Body of pancreas (tissue), 4 donors: ENCODE results near the gene SCEL. TPM values are rescaled to one million over a fixed set of nuclear protein-coding genes. Genes with fewer than 3 reads are reported as not detected.
"Not testable (repeated sequence)": the region's sequence is repeated elsewhere in the genome, so short reads cannot be mapped to it uniquely, and the experiment has no call there.

ENCODE experiments used
- ATAC-seq: fragments of 150-250 bp; one replicate; pipeline ENCODE4 v1.9.1; 2016
- DNase-seq, 4 donors: peaks; one replicate each; pipeline ENCODE4 v3.0.0-alpha.2; 2019
- H3K27ac ChIP-seq, 4 donors: fragments of 200-600 bp; sonication (generic); 1 replicate in 3 of 4; 2 replicates in 1 of 4; pipeline versions ENCODE4 v1.5.1 to v1.6.1; 2016 to 2019; ENCODE audit warnings: mild to moderate bottlenecking in 1 of 4, mixed read lengths in 1 of 4, moderate library complexity in 1 of 4
- H3K27me3 ChIP-seq, 2 donors: fragments of 200-600 bp; sonication (generic); one replicate each; pipeline ENCODE4 v1.6.0; 2016; ENCODE audit warnings: mild to moderate bottlenecking in 1 of 2
- H3K36me3 ChIP-seq, 2 donors: fragments of 200-600 bp; sonication (generic); replicated peaks in 1 of 2; 2 replicates each; pipeline ENCODE4 v1.5.1; 2016; ENCODE audit warnings: low read depth in 2 of 2; ENCODE audit not compliant: insufficient read depth in 1 of 2
- H3K4me1 ChIP-seq: fragments of 200-600 bp; sonication (generic); one replicate; pipeline ENCODE4 v1.6.0; 2016
- H3K4me3 ChIP-seq, 2 donors: fragments of 200-600 bp; sonication (generic); 1 replicate in 1 of 2; 2 replicates in 1 of 2; pipeline ENCODE4 v1.5.1; 2016 to 2019
- H3K9me3 ChIP-seq, 3 donors: fragments of 200-600 bp; sonication (generic); 1 replicate in 2 of 3; 2 replicates in 1 of 3; pipeline ENCODE4 v1.5.1; 2016
- POLR2A ChIP-seq, 3 donors: fragments of 450-650 bp; IDR thresholded peaks; one replicate each; pipeline ENCODE4 v1.6.1; 2016; ENCODE audit warnings: antibody characterized with exemption in 3 of 3, mild to moderate bottlenecking in 2 of 3
- WGBS, 2 donors: methylation state at CpG; one replicate each; pipeline ENCODE4 v1.1.5; 2017; 5-methylcytosine and 5-hydroxymethylcytosine counted together
- intact Hi-C: fragments of 100-400 bp; cut with DNase I; formaldehyde crosslinking; loops from one replicate; pipeline ENCODE4 v1.15.1; 2023
- total RNA-seq, 2 donors: library from RNA; depleted of rRNA; stranded (reverse); fragments of >200 nt; gene quantifications; one replicate each; pipeline ENCODE4 v1.1.0, GENCODE V29; 2016
- TF ChIP-seq, protein P1 (sequence below), 7 experiments: fragments of 450-650 bp in 4 of 7; fragments of 200-600 bp in 3 of 7; sonication (generic) in 3 of 7; IDR thresholded peaks; one replicate each; pipeline ENCODE4 v1.5.1; 2016 to 2019; ENCODE audit warnings: antibody characterized with exemption in 7 of 7

The SCEL gene
- total RNA-seq, 2 donors from 2014 or later = not detected

DNA sequence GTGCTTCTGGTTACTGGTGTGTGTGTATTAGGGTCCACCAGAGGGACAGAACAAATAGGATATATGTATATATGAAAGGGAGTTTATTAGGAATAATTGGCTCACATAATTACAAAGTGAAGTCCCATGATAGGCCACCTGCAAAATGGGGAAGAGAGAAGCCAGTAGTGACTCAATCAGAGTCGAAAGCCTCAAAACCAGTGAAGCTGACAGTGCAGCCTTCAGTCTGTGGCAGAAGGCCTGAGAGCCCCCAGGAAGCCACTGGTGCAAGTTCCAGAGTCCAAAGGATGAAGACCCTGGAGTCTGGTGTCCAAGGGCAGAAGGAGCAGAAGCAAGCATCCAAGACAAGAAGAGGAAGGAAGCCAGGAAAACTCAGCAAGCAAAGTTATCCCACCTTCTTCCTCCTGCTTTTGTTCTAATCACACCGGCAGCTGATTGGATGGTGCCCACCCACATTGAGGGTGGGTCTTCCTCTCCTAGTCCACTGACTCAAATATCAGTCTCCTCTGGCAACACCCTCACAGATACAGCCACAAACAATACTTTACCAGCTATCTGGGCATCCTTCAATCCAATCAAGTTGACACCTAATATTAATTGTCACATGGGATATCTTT is 21.7 kb upstream of the SCEL start:
- Histone ChIP-seq H3K27ac (no peak overlapping the region), H3K4me3 (no peak overlapping the region), H3K27me3 (no peaks in the 10 kb centered on the region), H3K4me1 (no peaks in the 10 kb centered on the region), H3K36me3 (no peaks in the 10 kb centered on the region), H3K9me3 (no peaks in the 10 kb centered on the region)
- intact Hi-C loops = no loop called here
- 66 to 75% methylated on average over 2 of the region's 2 CpGs for WGBS, 2 donors
- ATAC-seq (no peak), DNase-seq (no peak)
- TF ChIP-seq, protein P1, sequence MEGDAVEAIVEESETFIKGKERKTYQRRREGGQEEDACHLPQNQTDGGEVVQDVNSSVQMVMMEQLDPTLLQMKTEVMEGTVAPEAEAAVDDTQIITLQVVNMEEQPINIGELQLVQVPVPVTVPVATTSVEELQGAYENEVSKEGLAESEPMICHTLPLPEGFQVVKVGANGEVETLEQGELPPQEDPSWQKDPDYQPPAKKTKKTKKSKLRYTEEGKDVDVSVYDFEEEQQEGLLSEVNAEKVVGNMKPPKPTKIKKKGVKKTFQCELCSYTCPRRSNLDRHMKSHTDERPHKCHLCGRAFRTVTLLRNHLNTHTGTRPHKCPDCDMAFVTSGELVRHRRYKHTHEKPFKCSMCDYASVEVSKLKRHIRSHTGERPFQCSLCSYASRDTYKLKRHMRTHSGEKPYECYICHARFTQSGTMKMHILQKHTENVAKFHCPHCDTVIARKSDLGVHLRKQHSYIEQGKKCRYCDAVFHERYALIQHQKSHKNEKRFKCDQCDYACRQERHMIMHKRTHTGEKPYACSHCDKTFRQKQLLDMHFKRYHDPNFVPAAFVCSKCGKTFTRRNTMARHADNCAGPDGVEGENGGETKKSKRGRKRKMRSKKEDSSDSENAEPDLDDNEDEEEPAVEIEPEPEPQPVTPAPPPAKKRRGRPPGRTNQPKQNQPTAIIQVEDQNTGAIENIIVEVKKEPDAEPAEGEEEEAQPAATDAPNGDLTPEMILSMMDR (IDR thresholded peaks at IDR 0.05) = no peak
- no peak for TF ChIP-seq POLR2A (IDR thresholded peaks at IDR 0.05)

DNA sequence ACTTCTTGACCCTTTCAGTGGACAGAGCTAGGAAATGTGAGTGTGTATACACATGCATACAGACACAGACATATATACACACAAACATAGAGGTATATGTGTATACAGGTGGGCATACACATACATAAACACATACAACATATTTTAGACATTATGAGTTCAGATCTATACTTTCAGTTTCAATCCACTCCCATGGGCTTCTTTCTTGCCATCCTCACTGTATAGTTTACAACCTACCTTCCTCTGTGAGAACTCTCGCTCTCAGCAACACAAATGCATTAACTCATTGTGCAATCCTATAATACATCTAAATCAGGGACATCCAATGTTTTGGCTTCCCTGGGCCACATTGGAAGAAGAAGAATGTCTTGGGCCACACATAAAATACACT is 21.2 kb upstream of the SCEL start:
- no peaks in the 10 kb centered on the region for H3K4me1 ChIP-seq
- no peak overlapping the region for H3K4me3 ChIP-seq
- WGBS, 2 donors = 42 to 59% methylated on average over 1 of the region's 1 CpG
- no peak for TF ChIP-seq POLR2A (IDR thresholded peaks at IDR 0.05)
- TF ChIP-seq, protein P1 (IDR thresholded peaks at IDR 0.05) = no peak
- intact Hi-C loops = no loop called here
- H3K36me3 ChIP-seq = no peaks in the 10 kb centered on the region
- H3K27ac ChIP-seq = no peak overlapping the region
- DNase-seq (no peak), ATAC-seq (no peak)
- no peaks in the 10 kb centered on the region for H3K27me3 ChIP-seq
- no peaks in the 10 kb centered on the region for H3K9me3 ChIP-seq

DNA sequence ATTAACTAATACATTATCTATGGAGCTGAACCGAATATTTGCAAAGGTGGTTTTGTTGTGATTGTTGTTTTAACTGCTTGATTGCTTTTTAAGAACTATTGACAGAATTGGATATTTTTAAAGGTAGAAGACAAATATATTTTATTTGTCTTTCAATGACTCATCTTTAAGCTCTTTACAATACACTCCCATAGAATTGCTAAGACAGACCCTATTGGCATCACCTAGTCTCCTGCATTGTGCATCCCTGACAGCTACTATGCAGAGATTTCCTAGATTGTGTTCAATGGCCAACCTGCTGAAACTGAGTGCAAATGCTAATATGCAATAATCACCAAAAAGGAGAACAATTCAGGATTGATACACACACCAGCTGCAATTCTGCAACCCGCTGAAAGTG is 19.7 kb upstream of the SCEL start:
- ATAC-seq (no peak), DNase-seq (no peak)
- no peaks in the 10 kb centered on the region for H3K36me3 ChIP-seq
- no peaks in the 10 kb centered on the region for H3K4me1 ChIP-seq
- no peaks in the 10 kb centered on the region for H3K27me3 ChIP-seq
- H3K9me3 ChIP-seq = no peaks in the 10 kb centered on the region
- intact Hi-C loops = no loop called here
- 46 to 57% methylated on average over 2 of the region's 2 CpGs for WGBS, 2 donors
- H3K4me3 ChIP-seq = no peak overlapping the region
- no peak overlapping the region for H3K27ac ChIP-seq
- TF ChIP-seq, protein P1 (IDR thresholded peaks at IDR 0.05) = no peak
- TF ChIP-seq POLR2A (IDR thresholded peaks at IDR 0.05) = no peak

DNA sequence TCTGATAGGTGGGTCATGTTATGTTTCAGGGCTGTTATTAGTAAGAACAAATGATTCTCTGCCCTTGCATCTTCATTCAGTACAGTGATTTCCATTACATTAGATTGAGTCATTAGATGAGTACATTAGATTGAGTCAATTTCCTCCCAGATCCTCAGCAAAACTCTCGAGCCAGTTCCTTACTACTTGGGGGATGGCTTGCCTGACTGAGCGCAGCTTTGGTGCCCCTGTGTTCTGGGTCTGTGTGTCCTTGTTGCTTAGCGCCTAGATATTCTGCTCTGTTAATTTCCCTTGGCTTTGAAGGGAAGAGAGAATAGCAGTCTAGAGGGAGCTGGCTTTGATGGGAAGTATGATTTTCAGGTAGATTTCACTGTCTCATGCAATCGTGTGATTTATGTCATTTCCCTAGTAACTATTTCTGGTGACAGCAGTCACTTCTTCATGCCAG is 19.1 kb upstream of the SCEL start:
- no peaks in the 10 kb centered on the region for H3K9me3 ChIP-seq
- TF ChIP-seq POLR2A (IDR thresholded peaks at IDR 0.05) = no peak
- TF ChIP-seq, protein P1 (IDR thresholded peaks at IDR 0.05) = no peak
- DNase-seq (no peak), ATAC-seq (no peak)
- H3K4me3 ChIP-seq = no peak overlapping the region
- H3K4me1 ChIP-seq = no peaks in the 10 kb centered on the region
- intact Hi-C loops = no loop called here
- no peaks in the 10 kb centered on the region for H3K27me3 ChIP-seq
- H3K36me3 ChIP-seq = no peaks in the 10 kb centered on the region
- WGBS, 2 donors = 47 to 76% methylated on average over 4 of the region's 4 CpGs
- H3K27ac ChIP-seq = no peak overlapping the region

DNA sequence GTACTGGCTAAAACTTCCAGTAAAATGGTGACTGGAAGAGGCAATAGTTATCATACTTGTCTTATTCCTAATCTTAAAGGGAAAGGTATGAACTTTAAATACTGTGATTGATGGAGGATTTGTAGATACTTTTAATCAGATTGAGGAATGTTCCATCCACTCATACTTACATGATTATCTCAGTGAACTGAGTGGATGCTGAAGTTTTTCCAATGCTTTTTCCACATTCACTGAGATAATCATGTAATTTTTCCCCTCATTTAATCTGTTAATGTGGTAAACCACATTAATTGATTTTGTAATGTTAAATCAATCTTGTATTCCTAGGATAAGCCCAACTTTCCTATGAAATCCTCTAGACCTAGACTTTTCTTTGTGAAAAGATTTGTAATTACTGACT is 17.2 kb upstream of the SCEL start:
- DNase-seq (no peak), ATAC-seq (no peak)
- intact Hi-C loops = no loop called here
- TF ChIP-seq, protein P1 (IDR thresholded peaks at IDR 0.05) = no peak
- no peak for TF ChIP-seq POLR2A (IDR thresholded peaks at IDR 0.05)
- Histone ChIP-seq H3K27ac (no peak overlapping the region), H3K4me3 (no peak overlapping the region), H3K9me3 (no peaks in the 10 kb centered on the region), H3K4me1 (no peaks in the 10 kb centered on the region), H3K27me3 (no peaks in the 10 kb centered on the region), H3K36me3 (no peaks in the 10 kb centered on the region)

DNA sequence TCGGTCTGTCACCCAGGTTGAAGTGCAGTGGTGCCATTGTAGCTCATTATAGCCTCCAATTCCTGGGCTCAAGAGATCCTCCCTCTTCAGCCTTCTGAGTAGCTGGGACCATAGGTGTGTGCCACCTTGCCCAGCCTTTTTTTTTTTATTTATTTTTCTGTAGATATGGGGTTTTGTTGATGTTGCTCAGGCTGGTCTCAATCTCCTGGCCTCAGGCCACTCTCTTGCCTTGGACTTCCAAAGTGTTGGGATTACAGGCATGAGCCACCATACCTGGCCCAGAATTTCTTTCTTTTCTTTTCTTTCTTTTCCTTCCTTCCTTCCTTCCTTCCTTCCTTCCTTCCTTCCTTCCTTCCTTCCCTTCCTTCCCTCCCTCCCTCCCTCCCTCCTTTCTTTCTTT is 16.1 kb upstream of the SCEL start:
- WGBS, 2 donors = 100% methylated on average over 1 of the region's 1 CpG
- H3K4me3 ChIP-seq, ATAC-seq, H3K9me3 ChIP-seq, H3K36me3 ChIP-seq, H3K27me3 ChIP-seq, H3K27ac ChIP-seq, DNase-seq, intact Hi-C loops, H3K4me1 ChIP-seq: not testable (repeated sequence)
